ENCODE results near the gene EMID1. TPM values are rescaled to one million over a fixed set of nuclear protein-coding genes. Genes with fewer than 3 reads are reported as not detected.

EMID1 gene
- total RNA-seq, 4 donors from 2014 or later, result 0.33 to 1.8 TPM; not detected in 2

- Histone ChIP-seq H3K4me3 (no peak overlapping the region), H3K36me3 (no peaks in the 10 kb centered on the region), H3K27ac (no peak overlapping the region)
Measured at GRCh38 chr22:29203488-29204454, 1.9 kb upstream of the EMID1 start.

GRCh38 chr22:29204455-29205183 is 1.1 kb upstream of the EMID1 start:
- Histone ChIP-seq H3K4me1 (peaks cover 0 to 4% of the 10 kb centered on the region in 2 donors), H3K36me3 (no peaks in the 10 kb centered on the region), H3K4me3 (no peak overlapping the region), H3K27me3 (peaks cover 7 to 11% (median 7%) of the 10 kb centered on the region in 3 donors), H3K9me3 (no peaks in the 10 kb centered on the region), H3K27ac (no peak overlapping the region)
- TF ChIP-seq POLR2A (IDR thresholded peaks at IDR 0.05) (no peak), CTCF (IDR thresholded peaks at IDR 0.05 in 4 of 5, conservative IDR thresholded peaks at IDR 0.05 in 1 of 5) (no peak)
- intact Hi-C loops (cut with DNase I; ENCODE audit: low total_unique reads) (no loop called here), in situ Hi-C loops (cut with MboI; ENCODE audit: low sequenced_read_pairs in 4 of 4) (no loop called here)
- DNase-seq (no peak), ATAC-seq (no peak)

More at GRCh38 chr22:29203488-29204454, 1.9 kb upstream of the EMID1 start:
- Histone ChIP-seq H3K4me1 (peaks cover 0 to 4% of the 10 kb centered on the region in 2 donors), H3K9me3 (no peaks in the 10 kb centered on the region), H3K27me3 (peaks cover 7 to 11% (median 7%) of the 10 kb centered on the region in 3 donors)
- no peak for DNase-seq
- in situ Hi-C loops (cut with MboI; ENCODE audit: low sequenced_read_pairs in 4 of 4), result no loop called here
- TF ChIP-seq CTCF (IDR thresholded peaks at IDR 0.05 in 4 of 5, conservative IDR thresholded peaks at IDR 0.05 in 1 of 5) (no peak), POLR2A (IDR thresholded peaks at IDR 0.05) (no peak)
- intact Hi-C loops (cut with DNase I; ENCODE audit: low total_unique reads), result loop anchor here (2.0 kb wide), 1 partner anchor 41 kb away; no protein-coding TSS in a partner anchor
- ATAC-seq, result no peak

GRCh38 chr22:29205252-29205593 is 473 bp upstream of the EMID1 start:
- intact Hi-C loops (cut with DNase I; ENCODE audit: low total_unique reads) (no loop called here), in situ Hi-C loops (cut with MboI; ENCODE audit: low sequenced_read_pairs in 4 of 4) (no loop called here)
- Histone ChIP-seq H3K4me1 (peaks cover 0 to 4% of the 10 kb centered on the region in 2 donors), H3K4me3 (peak overlapping the region in 2 of 4 donors; percentile 34 to 48), H3K27ac (no peak overlapping the region), H3K36me3 (no peaks in the 10 kb centered on the region), H3K9me3 (no peaks in the 10 kb centered on the region), H3K27me3 (peaks cover 7 to 11% (median 7%) of the 10 kb centered on the region in 3 donors)
- DNase-seq, result no peak
- no peak for TF ChIP-seq CTCF (IDR thresholded peaks at IDR 0.05 in 4 of 5, conservative IDR thresholded peaks at IDR 0.05 in 1 of 5)
- TF ChIP-seq POLR2A (IDR thresholded peaks at IDR 0.05), result no peak
- ATAC-seq, result no peak

- Histone ChIP-seq H3K27me3 (peaks cover 7 to 11% (median 7%) of the 10 kb centered on the region in 3 donors), H3K4me1 (peaks cover 0 to 4% of the 10 kb centered on the region in 2 donors), H3K36me3 (no peaks in the 10 kb centered on the region), H3K9me3 (no peaks in the 10 kb centered on the region), H3K4me3 (peak overlapping the region; percentile 43 to 58 (median 46)), H3K27ac (no peak overlapping the region)
- in situ Hi-C loops (cut with MboI; ENCODE audit: low sequenced_read_pairs in 4 of 4), result no loop called here
- TF ChIP-seq CTCF (IDR thresholded peaks at IDR 0.05 in 4 of 5, conservative IDR thresholded peaks at IDR 0.05 in 1 of 5), result no peak
- no peak for TF ChIP-seq POLR2A (IDR thresholded peaks at IDR 0.05)
- intact Hi-C loops (cut with DNase I; ENCODE audit: low total_unique reads), result no loop called here
- ATAC-seq (no peak), DNase-seq (no peak)
Measured at GRCh38 chr22:29206372-29207242, 911 bp downstream of the EMID1 start.
